ENCODE data around the gene DHCR7.

DHCR7 gene

GRCh38 chr11:71448257-71449171 is at the start of gene DHCR7:
Gene DHCR7, minus strand, starts transcription at chr11:71448393. Its CDS starts 3,441 bp downstream, at chr11:71444952.
- H3K4me3 ChIP-seq: peak within 1 kb of the TSS; percentile 82
- TF ChIP-seq CTCF (IDR thresholded peaks at IDR 0.05): no peak
- DNase-seq (ENCODE audit: low spot score): peak; percentile 97
- H3K27ac ChIP-seq: peak within 1 kb of the TSS; percentile 73 to 89

- Histone ChIP-seq H3K4me3 (no peak overlapping the region), H3K27ac (no peak overlapping the region)
- DNase-seq (ENCODE audit: low spot score): no peak
- no peak for TF ChIP-seq CTCF (IDR thresholded peaks at IDR 0.05)
Measured at GRCh38 chr11:71496421-71496820, 48.2 kb upstream of the DHCR7 start.

GRCh38 chr11:71495286-71496230 is 47.4 kb upstream of the DHCR7 start:
- no peak for TF ChIP-seq CTCF (IDR thresholded peaks at IDR 0.05)
- DNase-seq (ENCODE audit: low spot score): no peak
- Histone ChIP-seq H3K4me3 (no peak overlapping the region), H3K27ac (no peak overlapping the region)

- Histone ChIP-seq H3K27ac (no peak overlapping the region), H3K4me3 (no peak overlapping the region)
- TF ChIP-seq CTCF (IDR thresholded peaks at IDR 0.05): no peak
- no peak for DNase-seq (ENCODE audit: low spot score)
Measured at GRCh38 chr11:71491940-71492339, 43.7 kb upstream of the DHCR7 start.

GRCh38 chr11:71491531-71491930 is 43.3 kb upstream of the DHCR7 start:
- no peak overlapping the region for H3K4me3 ChIP-seq

More at GRCh38 chr11:71491531-71491930, 43.3 kb upstream of the DHCR7 start:
- TF ChIP-seq CTCF (IDR thresholded peaks at IDR 0.05): no peak
- no peak for DNase-seq (ENCODE audit: low spot score)
- no peak overlapping the region for H3K27ac ChIP-seq
